Uterus (tissue), 4 donors: Measurements from ENCODE around the gene DNMT1. TPM values are rescaled to one million over a fixed set of nuclear protein-coding genes. Genes with fewer than 3 reads are reported as not detected.

Experiments
- DNase-seq, 2 donors: peaks; one replicate each; pipeline ENCODE4 v3.0.0-alpha.2; 2019 to 2020
- H3K27ac ChIP-seq, 2 donors: fragments of 200-600 bp; sonication (generic); 1 replicate in 1 of 2; 2 replicates in 1 of 2; pipeline ENCODE4 v1.5.1; 2016 to 2018
- H3K27me3 ChIP-seq, 2 donors: fragments of 200-600 bp; sonication (generic); one replicate each; pipeline ENCODE4 v1.5.1; 2018 to 2019; ENCODE audit warnings: control low read depth in 1 of 2
- H3K36me3 ChIP-seq, 2 donors: fragments of 200-600 bp; sonication (generic); one replicate each; pipeline ENCODE4 v1.5.1; 2019; ENCODE audit warnings: control low read depth in 1 of 2
- H3K4me1 ChIP-seq, 2 donors: fragments of 200-600 bp; sonication (generic); one replicate each; pipeline ENCODE4 v1.5.1; 2018 to 2019; ENCODE audit warnings: control low read depth in 1 of 2
- H3K4me3 ChIP-seq, 2 donors: fragments of 200-600 bp; sonication (generic); 1 replicate in 1 of 2; 2 replicates in 1 of 2; pipeline ENCODE4 v1.5.1; 2018 to 2019; ENCODE audit warnings: mild to moderate bottlenecking in 1 of 2
- H3K9me3 ChIP-seq, 2 donors: fragments of 200-600 bp; sonication (generic); one replicate each; pipeline ENCODE4 v1.5.1; 2019; ENCODE audit warnings: control low read depth in 1 of 2
- CTCF ChIP-seq, 4 experiments: fragments of 200-600 bp in 2 of 4; fragments of 450-650 bp in 2 of 4; sonication (generic) in 2 of 4; IDR thresholded peaks; one replicate each; pipeline ENCODE4 v1.5.1; 2016 to 2019; ENCODE audit warnings: antibody characterized with exemption in 4 of 4, mild to moderate bottlenecking in 2 of 4, moderate library complexity in 1 of 4
- POLR2A ChIP-seq, 2 donors: fragments of 450-650 bp; IDR thresholded peaks; one replicate each; pipeline ENCODE4 v1.6.1; 2016; ENCODE audit warnings: antibody characterized with exemption in 2 of 2, mild to moderate bottlenecking in 1 of 2, moderate library complexity in 1 of 2
- intact Hi-C: fragments of 100-400 bp; cut with DNase I; formaldehyde crosslinking; loops from one replicate; pipeline ENCODE4 v1.15.1; 2023; ENCODE audit warnings: low total_unique reads
- total RNA-seq, 4 donors: library from RNA; depleted of rRNA in 3 of 4; stranded (reverse); fragments of >200 nt in 3 of 4; gene quantifications; one replicate each; pipeline versions ENCODE4 v1.1.0 to v1.2.4, GENCODE V29; 2014 to 2023
- donor health status: DM: yes; HTN: yes; CAD: no.

DNMT1 gene
- total RNA-seq, 4 donors from 2014 or later: 37.6 to 134 (median 67.9) TPM

DNA sequence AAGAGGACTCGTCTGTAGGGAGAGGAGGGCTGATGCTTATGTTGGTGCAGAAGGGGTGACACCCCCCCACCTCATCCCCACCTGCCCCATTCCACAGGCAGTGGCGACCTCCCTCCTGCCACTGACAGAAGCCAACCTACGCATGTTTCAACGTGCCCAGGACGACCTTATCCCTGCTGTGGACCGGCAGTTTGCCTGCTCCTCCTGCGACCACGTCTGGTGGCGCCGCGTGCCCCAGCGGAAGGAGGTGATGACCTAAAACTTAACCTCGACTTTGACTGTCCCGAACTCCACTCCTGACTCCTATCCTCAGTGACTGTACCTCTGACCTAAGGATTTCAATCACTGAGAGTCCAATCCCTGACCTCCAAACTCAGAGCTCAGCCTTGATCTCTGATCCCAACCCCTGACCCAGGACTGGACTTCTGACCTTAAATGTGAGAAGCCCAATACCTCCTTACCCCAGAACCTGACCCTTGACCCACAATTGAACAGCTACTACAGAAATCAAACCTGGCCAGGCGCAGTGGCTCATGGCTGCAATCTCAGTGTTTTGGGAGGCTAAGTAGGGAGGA is 104.9 kb downstream of the DNMT1 start:
- intact Hi-C loops: no loop called here
- no peak for DNase-seq
- no peak overlapping the region for H3K4me3 ChIP-seq
- H3K27me3 ChIP-seq: no peaks in the 10 kb centered on the region
- no peaks in the 10 kb centered on the region for H3K9me3 ChIP-seq
- TF ChIP-seq CTCF (IDR thresholded peaks at IDR 0.05) (no peak), POLR2A (IDR thresholded peaks at IDR 0.05) (no peak)
- no peaks in the 10 kb centered on the region for H3K4me1 ChIP-seq
- no peak overlapping the region for H3K27ac ChIP-seq
- no peaks in the 10 kb centered on the region for H3K36me3 ChIP-seq

- intact Hi-C loops: no loop called here
- Histone ChIP-seq H3K9me3 (no peaks in the 10 kb centered on the region), H3K27me3 (no peaks in the 10 kb centered on the region), H3K4me3 (no peak overlapping the region), H3K27ac (no peak overlapping the region), H3K4me1 (no peaks in the 10 kb centered on the region), H3K36me3 (no peaks in the 10 kb centered on the region)
- DNase-seq: no peak
- no peak for TF ChIP-seq CTCF (IDR thresholded peaks at IDR 0.05)
- TF ChIP-seq POLR2A (IDR thresholded peaks at IDR 0.05): no peak
Measured at GRCh38 chr19:10088949-10089554, 105.7 kb downstream of the DNMT1 start.

DNA sequence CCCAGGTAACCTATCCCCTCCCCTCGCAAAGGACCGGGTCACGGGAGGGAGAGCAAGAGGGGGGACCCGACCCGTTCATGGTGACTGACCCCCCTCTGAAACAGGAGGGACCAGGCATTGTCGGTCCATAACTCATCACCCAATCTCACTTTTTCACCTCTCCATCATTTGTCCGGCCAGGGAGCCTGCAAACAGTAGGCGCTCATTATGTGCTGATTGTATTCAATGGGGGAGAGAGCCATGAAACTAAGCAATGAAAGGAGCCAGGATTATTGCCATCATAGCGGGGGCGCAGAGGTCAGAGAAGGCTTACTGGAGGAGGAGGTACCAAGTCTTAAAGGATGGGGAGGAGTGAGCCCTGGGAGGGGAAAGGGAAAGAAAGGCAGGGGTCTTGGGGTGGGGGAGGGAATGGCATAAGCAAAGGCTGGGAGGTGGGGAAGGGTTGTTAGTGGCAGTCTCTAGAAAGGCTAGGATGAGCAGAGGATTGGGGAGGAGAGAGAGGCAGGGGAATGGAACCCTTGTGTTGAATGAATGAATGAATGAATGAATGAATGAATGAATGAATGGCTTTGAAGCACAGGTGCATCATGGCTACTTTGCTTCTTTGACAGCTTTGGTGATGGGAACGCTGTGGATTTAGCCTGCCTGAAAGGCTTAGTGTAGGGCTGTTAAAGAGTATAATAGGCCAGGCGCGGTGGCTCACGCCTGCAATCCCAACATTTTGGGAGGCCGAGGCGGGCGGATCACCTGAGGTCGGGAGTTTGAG is 107.3 kb downstream of the DNMT1 start:
- Histone ChIP-seq H3K4me3 (peak overlapping the region in 1 of 2 donors; percentile 81), H3K4me1 (no peaks in the 10 kb centered on the region), H3K9me3 (no peaks in the 10 kb centered on the region), H3K27ac (peak overlapping the region; percentile 89 to 91), H3K27me3 (no peaks in the 10 kb centered on the region), H3K36me3 (no peaks in the 10 kb centered on the region)
- TF ChIP-seq POLR2A (IDR thresholded peaks at IDR 0.05) (no peak), CTCF (IDR thresholded peaks at IDR 0.05) (no peak)
- no peak for DNase-seq
- intact Hi-C loops: no loop called here

GRCh38 chr19:10086591-10087192 is 108.1 kb downstream of the DNMT1 start:
- intact Hi-C loops: no loop called here
- no peaks in the 10 kb centered on the region for H3K36me3 ChIP-seq
- no peaks in the 10 kb centered on the region for H3K9me3 ChIP-seq
- peak overlapping the region; percentile 81 to 91 for H3K4me3 ChIP-seq
- H3K27ac ChIP-seq: peak overlapping the region; percentile 89 to 91
- DNase-seq: peak; percentile 43 to 50
- no peaks in the 10 kb centered on the region for H3K27me3 ChIP-seq
- no peak for TF ChIP-seq CTCF (IDR thresholded peaks at IDR 0.05)
- no peak for TF ChIP-seq POLR2A (IDR thresholded peaks at IDR 0.05)
- no peaks in the 10 kb centered on the region for H3K4me1 ChIP-seq
